Prostate gland (tissue), 2 donors: Measurements from ENCODE around the gene AP3D1.

Experiments used
- CTCF ChIP-seq, 4 experiments: fragments of 200-600 bp in 2 of 4; fragments of 450-650 bp in 2 of 4; sonication (generic) in 2 of 4; IDR thresholded peaks; 1 replicate in 3 of 4; 2 replicates in 1 of 4; pipeline ENCODE4 v1.5.1; 2016 to 2019; ENCODE audit warnings: antibody characterized with exemption in 4 of 4, mild to moderate bottlenecking in 2 of 4, moderate library complexity in 2 of 4
- POLR2A ChIP-seq: fragments of 450-650 bp; IDR thresholded peaks from one replicate; pipeline ENCODE4 v1.6.1; 2016; ENCODE audit warnings: antibody characterized with exemption, mild to moderate bottlenecking
- POLR2AphosphoS5 ChIP-seq: sonication (generic); formaldehyde crosslinking; IDR thresholded peaks from one replicate; pipeline ENCODE4 v1.6.1; 2017; ENCODE audit warnings: antibody characterized with exemption

DNA sequence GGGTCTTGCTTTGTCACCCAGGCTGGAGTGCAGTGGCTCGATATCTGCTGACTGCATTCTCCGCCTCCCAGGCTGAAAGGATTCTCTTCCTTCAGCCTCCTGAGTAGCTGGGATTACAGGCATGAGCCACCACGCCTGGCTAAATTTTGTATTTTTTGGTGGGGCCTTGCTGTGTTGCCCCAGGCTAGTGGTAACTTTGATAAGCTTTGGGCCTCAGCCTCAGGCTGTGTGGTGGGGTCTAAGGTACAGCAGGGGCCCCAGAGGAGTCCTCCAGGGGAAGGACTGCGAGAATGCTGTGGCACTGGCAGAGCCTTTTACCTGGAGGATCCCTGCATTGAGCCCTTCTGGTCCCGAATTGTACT, 19.6 kb upstream of the AP3D1 start:
- TF ChIP-seq CTCF (IDR thresholded peaks at IDR 0.05): no peak
- no peak for TF ChIP-seq POLR2A
- no peak for TF ChIP-seq POLR2AphosphoS5
